NT2/D1 (cell line): ENCODE results near the gene RHO.
"Not testable (repeated sequence)": the region's sequence is repeated elsewhere in the genome, so short reads cannot be mapped to it uniquely, and the experiment has no call there.

ENCODE experiments used
- DNase-seq: peaks from one replicate; pipeline ENCODE4 v3.0.0-alpha.2; 2011; ENCODE audit warnings: low read depth, low spot score
- H3K27me3 ChIP-seq: 2 replicates; pipeline ENCODE4 v1.6.0; 2011; ENCODE audit warnings: mild to moderate bottlenecking; ENCODE audit not compliant: insufficient read length, insufficient read depth
- H3K36me3 ChIP-seq: 2 replicates; pipeline ENCODE4 v1.6.1; 2011; ENCODE audit warnings: mild to moderate bottlenecking, low read length, mixed read lengths; ENCODE audit not compliant: insufficient read depth, insufficient read length
- H3K4me1 ChIP-seq: 2 replicates; pipeline ENCODE4 v1.5.1; 2011; ENCODE audit not compliant: insufficient read depth, insufficient read length
- H3K4me3 ChIP-seq: 2 replicates; pipeline ENCODE4 v1.5.1; 2011; ENCODE audit warnings: low read depth; ENCODE audit not compliant: insufficient read length
- H3K9ac ChIP-seq: 2 replicates; pipeline ENCODE4 v1.6.0; 2011; ENCODE audit warnings: low read depth; ENCODE audit not compliant: insufficient read length
- H3K9me3 ChIP-seq: 2 replicates; pipeline ENCODE4 v1.5.1; 2011; ENCODE audit warnings: mild to moderate bottlenecking, low read length; ENCODE audit not compliant: insufficient read depth
- SUZ12 ChIP-seq: IDR thresholded peaks from 2 replicates; pipeline ENCODE4 v1.6.1; 2011; ENCODE audit not compliant: insufficient read length, insufficient read depth; ENCODE audit errors: extremely low read depth
- YY1 ChIP-seq: IDR thresholded peaks from 2 replicates; pipeline ENCODE4 v1.6.1; 2011; ENCODE audit not compliant: insufficient read length, insufficient read depth
- ZNF274 ChIP-seq: IDR thresholded peaks from 2 replicates; pipeline ENCODE4 v1.6.1; 2011; ENCODE audit warnings: mild to moderate bottlenecking, low read depth, low read length

Gene RHO

GRCh38 chr3:129493206-129493605 is 35.2 kb upstream of the RHO start:
- Histone ChIP-seq H3K4me1 (peaks cover 8% of the 10 kb centered on the region), H3K4me3 (no peak overlapping the region), H3K9ac (no peak overlapping the region), H3K36me3 (peaks cover 61% of the 10 kb centered on the region), H3K9me3 (no peaks in the 10 kb centered on the region), H3K27me3 (no peaks in the 10 kb centered on the region)
- no peak for DNase-seq
- TF ChIP-seq SUZ12 (no peak), ZNF274 (no peak), YY1 (no peak)

- not testable (repeated sequence) for H3K4me3 ChIP-seq, DNase-seq, H3K9me3 ChIP-seq, H3K9ac ChIP-seq, H3K4me1 ChIP-seq, H3K27me3 ChIP-seq
- peaks cover 61% of the 10 kb centered on the region for H3K36me3 ChIP-seq
These were observed 33.9 kb upstream of the RHO start for GRCh38 chr3:129494499-129494898.

GRCh38 chr3:129495006-129495639 is 33.3 kb upstream of the RHO start:
- Histone ChIP-seq H3K9ac (peak overlapping the region; percentile 12), H3K36me3 (peaks cover 63% of the 10 kb centered on the region)
- peak; percentile 54 for DNase-seq
- H3K27me3 ChIP-seq, H3K4me1 ChIP-seq, H3K9me3 ChIP-seq, H3K4me3 ChIP-seq: not testable (repeated sequence)

DNA sequence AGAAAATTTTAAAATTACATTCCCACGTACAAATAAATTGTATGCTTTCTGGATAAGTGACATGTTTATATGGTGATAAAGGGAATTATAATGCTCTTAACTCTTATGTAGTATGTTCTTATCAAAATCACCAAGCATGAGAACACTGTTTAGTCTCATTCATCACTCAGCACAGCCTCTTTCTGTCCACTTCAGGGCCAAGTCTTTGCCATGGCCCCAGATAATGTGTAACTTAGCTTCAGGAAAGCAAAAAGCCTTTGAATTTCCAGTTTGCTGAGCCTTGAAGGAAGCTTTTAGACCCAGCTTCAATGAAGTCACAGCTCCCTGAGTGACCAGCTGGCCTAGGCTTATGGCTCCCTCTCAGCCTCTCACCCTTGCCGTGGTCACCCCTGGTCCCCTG is 30.6 kb upstream of the RHO start:
- not testable (repeated sequence) for H3K9me3 ChIP-seq, H3K27me3 ChIP-seq, H3K9ac ChIP-seq, DNase-seq, H3K4me3 ChIP-seq
- peaks cover 66% of the 10 kb centered on the region for H3K36me3 ChIP-seq
- peaks cover 10% of the 10 kb centered on the region for H3K4me1 ChIP-seq

DNA sequence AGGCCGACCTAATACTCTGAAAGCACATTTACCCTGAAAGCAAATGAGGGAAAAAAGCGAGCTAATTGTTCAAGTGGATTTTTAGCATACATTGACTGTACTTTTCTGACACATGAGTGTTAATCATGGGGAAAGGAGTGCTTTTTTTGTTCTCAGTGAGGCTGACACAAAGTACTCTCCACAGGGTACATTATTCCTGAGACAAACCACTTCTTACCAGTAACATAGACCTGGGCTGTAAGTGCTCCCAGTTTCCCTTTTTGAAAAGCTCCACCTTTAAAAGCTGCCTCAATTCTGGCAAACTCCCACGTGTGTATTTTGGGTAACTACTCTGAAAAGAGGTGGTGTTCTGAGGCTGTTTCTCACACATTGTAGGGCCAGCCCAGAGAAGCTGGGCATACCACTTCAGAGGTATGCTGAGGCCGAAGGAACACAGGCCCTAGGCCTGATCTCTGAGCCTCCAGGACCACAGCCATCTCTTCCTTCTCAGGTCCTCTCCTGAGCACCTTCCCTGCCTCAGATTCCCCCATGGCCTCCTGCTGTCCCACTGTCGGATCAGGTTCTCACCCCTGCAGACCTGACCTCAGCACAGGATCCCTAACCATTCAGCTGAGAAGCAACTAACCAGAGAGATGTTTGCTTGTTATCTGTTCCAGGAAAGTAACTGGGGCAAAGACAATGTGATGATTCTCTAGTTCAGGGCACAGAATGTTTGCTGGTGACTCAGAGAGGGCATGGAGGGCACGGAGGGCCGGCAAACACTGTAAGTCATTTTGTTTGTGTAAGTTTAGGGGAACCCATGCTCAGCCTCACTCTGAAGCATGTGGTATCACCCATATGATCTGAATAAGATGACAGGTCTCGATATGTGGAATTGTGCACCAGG is 29.6 kb upstream of the RHO start:
- not testable (repeated sequence) for H3K9me3 ChIP-seq, DNase-seq, H3K9ac ChIP-seq, H3K27me3 ChIP-seq, H3K4me3 ChIP-seq
- Histone ChIP-seq H3K36me3 (peaks cover 66% of the 10 kb centered on the region), H3K4me1 (peaks cover 16% of the 10 kb centered on the region)

DNA sequence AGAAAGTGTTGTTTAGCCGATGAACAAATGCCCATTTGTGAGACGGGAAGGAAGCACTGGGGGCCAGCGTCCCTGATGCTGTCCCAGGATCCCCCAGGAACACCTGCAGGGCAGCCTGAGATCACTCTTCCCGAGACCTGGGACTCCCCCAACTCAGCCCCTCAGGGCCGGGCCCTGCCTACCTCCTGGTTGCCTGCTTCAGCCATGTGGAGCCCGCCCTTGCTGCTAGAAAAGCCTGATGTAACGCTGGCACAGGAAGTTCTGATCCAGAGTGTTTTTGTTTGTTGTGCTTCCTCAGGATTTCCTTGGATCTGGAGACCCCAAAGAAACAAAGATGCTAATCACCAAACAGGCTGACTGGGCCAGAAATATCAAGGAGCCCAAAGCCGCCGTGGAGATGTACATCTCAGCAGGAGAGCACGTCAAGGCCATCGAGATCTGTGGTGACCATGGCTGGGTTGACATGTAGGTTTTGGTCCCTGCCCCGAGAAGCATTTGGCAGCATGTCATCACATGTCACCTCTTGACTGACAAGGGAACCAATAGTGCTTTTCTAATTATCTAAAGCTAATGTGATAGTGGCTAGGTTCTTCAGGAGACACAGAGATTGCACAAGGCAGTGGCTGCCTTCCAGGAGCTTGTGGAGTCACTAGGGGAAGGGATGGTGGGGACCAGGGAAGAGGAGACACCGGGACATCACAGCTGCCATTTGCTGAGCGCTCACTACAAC is 28.7 kb upstream of the RHO start:
- Histone ChIP-seq H3K36me3 (peaks cover 74% of the 10 kb centered on the region), H3K4me1 (peaks cover 16% of the 10 kb centered on the region)
- not testable (repeated sequence) for DNase-seq, H3K9me3 ChIP-seq, H3K4me3 ChIP-seq, H3K9ac ChIP-seq, H3K27me3 ChIP-seq

- H3K27me3 ChIP-seq, result no peaks in the 10 kb centered on the region
- H3K9me3 ChIP-seq, result no peaks in the 10 kb centered on the region
- H3K36me3 ChIP-seq, result peaks cover 79% of the 10 kb centered on the region
- no peak overlapping the region for H3K9ac ChIP-seq
- no peak for DNase-seq
- H3K4me1 ChIP-seq, result peaks cover 16% of the 10 kb centered on the region
- TF ChIP-seq YY1, result no peak
- TF ChIP-seq SUZ12, result no peak
- no peak for TF ChIP-seq ZNF274
- no peak overlapping the region for H3K4me3 ChIP-seq
These were observed 28.1 kb upstream of the RHO start for GRCh38 chr3:129500334-129500658.

- Histone ChIP-seq H3K27me3 (no peaks in the 10 kb centered on the region), H3K4me3 (no peak overlapping the region), H3K36me3 (peaks cover 83% of the 10 kb centered on the region), H3K9ac (no peak overlapping the region), H3K9me3 (no peaks in the 10 kb centered on the region), H3K4me1 (peaks cover 10% of the 10 kb centered on the region)
- TF ChIP-seq YY1 (no peak), ZNF274 (no peak), SUZ12 (no peak)
- no peak for DNase-seq
These were observed 26.8 kb upstream of the RHO start for GRCh38 chr3:129501630-129502029.
